ENCODE results near the gene DPF3.

DPF3 gene

DNA sequence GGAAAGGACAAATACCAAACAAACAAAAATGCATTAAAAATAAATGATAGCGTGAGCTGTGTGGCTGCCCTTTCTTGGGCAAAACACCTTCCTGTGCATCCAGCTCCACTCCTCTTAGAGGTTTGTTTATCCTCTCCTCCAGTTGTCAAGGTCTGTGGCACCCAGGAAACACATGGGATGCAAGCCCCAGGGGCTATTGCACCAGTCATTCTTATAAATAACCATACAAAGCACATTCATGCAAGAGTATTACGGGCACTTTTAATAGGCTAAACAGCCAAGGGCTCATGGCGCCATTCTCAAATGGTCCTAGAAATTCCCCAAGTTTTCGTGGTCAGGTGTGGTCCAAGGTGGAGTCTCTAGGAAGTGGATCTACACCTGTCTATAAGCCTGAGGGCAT is 257.0 kb downstream of the DPF3 start:
- DNase-seq: no peak

DNA sequence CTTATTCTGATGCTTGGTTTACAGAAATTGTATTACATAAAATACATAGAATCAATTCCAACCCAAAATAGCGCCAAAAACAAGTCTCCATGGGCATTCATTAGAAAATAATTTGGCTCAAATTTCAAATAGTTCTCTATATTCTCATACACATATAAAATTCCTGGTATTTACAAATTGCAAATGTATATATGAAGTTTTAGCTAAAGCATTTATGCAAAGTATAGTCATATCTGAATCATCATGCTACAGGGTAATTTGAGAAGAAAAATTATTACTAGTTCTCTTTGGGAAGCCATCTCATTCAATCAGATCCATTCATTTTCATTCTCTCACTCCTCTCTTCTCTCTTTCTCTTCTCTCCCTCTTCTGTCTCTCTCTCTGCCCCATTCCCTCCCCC is 257.8 kb downstream of the DPF3 start:
- DNase-seq: no peak

DNA sequence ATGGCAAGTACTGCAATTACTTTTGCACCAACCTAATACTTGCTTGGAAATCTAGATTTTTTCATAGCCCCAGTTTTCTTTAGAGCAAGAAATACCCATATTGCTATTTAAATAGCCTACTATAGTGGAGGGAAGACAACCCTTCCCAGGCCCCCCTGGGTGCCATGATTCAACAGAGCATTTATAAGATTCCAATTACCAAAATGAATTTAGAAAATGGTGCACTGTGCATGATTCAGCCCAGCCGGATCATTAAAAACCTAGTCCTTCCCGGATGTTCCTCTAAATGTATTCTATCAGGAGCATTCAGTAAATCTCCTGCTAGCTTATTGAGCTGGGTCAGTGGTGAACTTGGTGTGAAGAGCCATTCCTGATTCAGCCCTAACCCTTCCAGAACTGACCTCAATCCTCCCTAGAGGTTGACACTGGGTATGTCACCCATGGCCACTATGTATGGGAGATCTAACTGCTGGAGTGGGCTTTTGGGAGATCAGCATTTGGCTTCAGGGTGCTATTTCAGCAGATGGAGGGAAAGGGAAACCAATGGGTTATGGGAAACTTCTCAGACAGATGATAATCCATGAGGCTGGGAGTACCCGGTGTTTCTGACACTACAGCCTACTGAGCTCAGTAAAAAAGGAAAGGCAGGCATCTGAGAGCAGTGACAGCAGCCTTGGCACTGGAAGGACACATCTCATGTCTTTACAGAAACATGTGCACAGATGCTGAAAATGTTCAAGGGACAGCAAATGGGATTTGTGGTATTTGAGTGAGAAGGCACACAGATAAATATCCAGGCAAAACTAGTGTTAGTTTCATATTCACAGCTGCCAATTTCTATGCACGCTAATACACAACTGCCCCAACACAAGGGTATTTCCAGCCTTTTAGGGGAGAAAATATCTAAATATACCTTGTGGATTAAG is 258.9 kb downstream of the DPF3 start:
- no peak for DNase-seq

DNA sequence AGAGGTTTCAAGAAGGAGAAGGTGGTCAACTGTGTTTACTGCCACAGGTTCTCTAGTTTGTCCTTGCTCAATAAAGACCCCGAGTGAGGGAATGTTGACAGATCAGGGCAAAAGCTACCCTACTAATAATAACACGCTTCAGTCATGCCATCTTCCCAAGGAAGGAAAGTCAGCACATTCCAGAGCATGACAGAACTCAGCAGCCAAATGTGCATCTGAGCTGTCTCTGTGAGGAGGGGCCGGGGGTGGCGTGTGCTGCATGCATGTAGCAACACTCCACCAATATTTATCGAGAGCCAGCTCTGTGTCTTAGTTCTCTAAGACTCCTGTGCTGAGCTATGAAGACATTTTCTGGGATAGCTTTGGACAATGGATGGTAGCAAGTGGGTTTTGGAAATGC is 260.4 kb downstream of the DPF3 start:
- no peak for DNase-seq

DNA sequence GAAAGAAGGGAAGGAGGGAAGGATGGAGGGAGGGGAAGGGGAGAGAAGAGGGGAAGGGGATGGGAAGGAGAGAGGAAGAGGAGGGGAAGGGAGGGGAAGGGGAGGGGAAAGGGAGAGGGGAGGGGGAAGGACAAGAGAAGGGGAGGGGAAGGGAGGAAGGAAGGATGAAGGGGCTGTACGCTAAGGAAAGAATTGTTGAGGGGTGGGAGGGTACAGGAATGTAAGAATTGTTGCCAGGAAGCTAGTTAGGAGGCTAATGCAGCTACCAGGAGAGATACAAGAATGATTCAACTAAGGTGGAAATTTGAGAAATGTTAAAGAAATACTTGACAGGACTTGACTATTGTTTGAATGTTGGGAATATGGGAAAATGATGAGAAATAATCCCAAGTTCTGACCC is 261.2 kb downstream of the DPF3 start:
- DNase-seq: no peak

DNA sequence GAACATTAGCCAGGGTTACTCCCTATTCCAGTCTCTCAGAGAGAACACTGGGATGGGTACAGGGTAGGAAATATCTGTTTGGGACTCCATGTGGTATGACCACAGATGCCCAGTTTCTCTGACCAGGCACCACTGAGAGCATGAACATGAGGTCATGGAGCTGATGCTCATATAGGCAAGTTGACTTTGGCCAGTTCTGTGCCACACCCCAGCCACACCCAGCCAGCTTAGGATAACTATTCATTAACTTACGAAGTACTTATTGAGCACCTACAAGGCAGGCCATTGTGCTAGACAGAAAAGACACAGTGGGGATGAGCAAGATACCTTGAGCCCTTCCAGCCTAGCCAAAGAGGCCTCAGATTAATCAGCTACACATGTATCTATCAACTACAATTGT is 262.5 kb downstream of the DPF3 start:
- no peak for DNase-seq

DNA sequence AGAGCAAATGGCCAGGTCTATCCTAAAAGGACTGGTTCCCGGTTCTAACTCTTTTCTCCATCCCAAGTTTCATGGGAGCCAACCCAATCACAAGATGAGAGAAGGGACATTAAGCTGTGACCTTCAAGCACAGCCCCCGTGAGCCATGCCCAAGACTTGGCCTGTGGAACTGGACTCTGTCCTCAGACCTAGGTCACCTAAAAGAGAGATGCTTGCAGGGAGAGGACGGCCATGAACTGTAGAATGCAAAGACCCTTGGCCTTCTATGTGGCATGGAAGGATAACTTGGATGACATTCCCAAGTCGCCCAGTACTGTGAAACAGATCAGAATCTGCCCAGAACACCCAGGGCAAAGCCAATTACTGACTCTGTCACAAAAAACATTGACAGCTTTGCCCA is 263.5 kb downstream of the DPF3 start:
- DNase-seq: no peak

DNA sequence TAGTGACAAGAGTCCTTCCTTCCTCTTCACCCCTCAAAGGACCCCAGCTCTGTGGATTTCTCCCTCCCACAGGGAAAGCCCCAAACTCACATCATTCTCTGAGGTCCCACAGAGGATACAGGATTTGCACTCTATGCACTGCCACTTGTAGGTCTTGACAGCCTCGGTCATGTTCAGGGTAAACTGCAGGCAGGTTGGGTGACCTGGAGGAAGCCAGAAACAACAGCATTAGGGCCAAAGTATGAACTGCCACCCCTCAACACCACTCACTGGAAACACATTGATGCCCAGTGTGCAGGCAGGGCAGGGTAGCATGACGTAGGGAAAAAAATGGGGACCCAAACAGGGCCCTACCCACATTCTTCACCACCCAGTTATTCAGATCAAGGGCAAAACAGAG is 264.4 kb downstream of the DPF3 start:
- DNase-seq: no peak

DNA sequence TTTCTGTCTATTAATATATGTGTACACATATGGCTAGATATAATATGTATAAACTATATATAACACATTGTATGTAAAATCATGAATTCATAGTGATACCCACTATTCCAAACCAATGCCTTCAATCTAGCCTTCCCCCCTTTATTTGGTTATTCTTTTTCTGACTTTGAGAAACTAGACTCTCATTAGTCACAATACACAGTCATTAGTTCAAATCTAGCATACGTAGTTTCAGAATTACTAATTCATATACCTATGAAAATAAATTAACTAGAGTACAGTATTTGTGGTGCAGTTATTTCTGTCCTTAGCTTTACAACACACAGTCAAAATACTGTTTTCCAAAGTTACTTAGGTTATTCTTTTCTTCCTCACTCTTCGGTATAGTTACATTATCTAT is 268.2 kb downstream of the DPF3 start:
- DNase-seq: no peak

DNA sequence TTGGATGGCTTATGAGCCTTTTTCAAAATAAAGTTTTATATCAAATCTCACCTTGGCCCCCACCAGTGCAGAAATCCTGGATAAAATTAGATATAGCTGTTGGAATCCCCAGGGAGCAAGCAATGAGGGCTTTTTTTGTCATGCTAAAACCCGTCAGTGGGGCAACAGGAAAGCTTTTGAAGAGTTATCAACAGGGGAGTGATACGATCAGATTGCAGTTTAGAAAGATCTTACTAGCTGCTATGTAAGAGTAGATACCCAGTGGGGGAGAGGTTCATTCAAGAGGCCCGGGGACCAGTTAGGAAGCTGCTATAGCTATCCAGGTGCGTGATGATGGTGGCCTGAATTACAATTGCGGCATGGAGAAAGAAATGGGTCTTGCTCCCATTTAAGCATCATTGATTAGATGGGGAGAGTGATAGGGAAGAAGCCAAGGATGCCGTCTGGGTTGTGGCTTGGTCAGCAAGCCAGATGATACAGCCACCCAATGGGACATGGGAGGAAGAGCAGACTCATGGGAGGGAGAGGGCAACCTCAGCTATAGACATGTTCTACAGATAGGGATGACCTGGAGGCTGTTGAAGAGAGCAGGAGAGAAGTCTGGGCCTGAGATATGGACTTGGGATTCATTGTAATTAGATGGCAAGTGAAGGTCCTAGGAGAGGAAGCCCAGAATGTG is 272.4 kb downstream of the DPF3 start:
- DNase-seq: no peak

DNA sequence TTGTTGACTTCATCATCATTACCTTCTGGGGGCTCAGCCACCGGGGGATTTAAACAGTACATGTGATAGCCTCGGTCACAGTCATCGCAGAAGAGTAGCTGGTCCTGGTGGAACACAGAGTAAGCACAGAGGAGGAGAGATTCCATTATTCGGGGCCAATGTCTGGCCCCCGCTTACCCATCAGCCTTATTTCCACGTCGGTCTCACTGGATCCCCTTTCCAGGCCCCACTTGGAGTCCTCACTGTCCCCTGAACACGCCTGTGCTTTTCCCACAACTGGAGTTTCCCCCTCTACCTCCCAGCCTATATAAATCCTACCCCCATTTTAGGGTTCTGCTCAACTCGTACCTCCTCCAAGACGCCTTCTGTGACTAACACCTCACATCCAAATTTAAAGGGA is 274.0 kb downstream of the DPF3 start:
- DNase-seq: no peak

DNA sequence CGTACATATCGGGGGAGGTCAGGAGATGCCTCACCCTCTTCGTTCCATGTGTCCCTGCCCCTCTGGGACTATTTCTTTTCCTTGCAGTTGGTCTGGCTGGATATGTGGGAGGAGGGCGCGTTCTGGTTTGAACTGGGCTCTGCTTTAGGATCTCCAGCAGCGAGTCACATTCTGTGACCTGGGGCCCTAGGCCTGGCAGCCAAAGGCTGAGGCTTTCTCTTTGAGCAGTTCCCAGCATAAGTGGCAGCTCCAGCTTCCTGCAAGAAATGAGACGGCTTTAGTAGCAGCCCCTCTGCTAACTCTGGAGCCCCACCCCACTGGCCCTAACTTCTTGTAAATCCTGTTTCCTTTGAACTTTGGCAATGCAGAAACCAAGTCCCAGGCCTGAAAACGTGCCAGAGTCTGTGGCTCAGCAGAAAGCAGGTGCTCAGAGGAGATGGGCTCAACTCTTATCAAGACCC is 274.8 kb downstream of the DPF3 start:
- DNase-seq: no peak

DNA sequence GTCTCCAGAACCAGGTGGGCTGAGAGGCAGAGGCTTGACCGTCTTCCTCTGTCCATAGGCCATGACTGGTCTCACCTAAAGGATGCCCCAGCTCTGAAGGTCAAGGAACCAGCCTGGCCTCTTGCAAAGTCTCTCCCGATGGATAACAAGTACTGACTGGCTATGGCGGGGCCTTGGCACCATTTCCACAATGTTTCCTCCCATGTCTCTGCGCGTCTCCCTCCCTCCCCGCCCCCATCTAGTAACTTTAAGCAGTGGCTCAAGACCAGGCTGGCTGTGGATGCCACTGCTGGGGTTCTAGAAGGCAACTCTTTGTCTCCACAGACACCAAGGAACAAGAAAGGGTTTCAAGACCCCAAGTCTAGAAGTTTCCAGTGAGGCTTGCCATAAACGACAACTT is 275.5 kb downstream of the DPF3 start:
- no peak for DNase-seq

DNA sequence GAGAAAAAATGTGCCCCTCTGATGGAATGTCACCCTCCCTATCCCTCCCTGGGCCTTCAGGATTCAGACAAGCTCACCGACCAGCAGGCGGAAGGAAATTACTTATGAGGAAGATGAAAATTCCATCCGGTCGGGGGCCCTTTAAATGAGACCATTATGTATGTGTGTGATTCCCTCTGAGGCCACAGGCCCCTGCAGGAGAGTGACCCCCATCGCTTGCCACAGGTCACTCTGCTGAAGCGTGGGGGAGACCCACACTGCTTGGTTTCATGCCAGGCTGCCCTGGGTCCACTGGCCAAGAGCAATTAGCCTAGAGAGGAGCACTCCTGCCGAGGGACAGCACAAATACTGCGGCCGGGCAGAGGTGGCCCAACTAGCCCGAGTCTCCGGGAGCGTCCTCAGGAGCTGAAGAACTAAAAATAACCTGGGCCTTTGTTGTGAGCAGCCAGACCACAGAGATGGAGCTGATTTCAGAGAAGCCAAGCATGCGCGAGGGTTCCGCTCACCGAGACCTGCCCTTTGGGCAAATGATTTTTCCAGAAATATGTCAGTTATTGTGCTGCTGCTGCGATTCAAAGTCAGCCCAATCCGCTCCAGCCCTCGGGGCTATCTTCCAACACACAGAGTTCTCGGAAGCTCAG is 276.4 kb downstream of the DPF3 start:
- DNase-seq: no peak

DNA sequence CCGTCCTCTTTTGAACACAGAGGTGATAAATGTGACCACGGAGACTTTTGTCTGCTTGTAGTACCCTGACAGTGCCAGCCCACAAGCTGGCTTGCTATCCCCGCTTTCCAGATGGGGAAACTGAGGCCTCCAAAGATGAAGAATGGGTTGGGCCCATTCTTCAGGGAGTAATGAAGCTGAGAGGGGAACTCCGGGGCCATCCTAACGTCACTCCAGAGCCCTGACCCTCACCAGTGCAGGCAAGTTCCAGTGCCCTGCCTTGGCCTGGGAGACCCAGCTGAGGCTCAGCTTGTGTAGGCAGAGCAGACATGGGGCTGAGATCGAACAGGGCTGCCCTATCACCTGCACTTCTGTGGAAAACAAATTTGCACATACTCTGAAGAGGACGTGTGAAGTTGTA is 277.1 kb downstream of the DPF3 start:
- no peak for DNase-seq

DNA sequence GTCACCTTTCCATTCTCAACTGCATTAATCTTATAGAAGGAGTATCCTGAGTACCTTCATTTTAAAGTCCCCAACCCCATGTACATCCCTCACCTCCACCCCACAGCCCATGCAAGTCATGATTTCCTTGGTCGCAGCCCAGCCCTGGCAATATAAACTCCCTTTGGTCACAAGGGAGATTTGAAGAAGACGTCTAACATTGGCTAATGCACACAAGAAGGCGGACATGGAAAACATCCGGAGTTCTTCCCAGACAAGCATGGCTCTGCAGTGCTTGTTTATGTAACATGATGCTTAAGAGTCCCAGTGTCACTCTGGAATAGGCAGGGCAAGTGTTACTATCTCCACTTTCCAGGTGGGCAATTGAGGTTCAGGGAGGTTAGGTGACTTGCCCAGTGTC is 277.6 kb downstream of the DPF3 start:
- no peak for DNase-seq

DNA sequence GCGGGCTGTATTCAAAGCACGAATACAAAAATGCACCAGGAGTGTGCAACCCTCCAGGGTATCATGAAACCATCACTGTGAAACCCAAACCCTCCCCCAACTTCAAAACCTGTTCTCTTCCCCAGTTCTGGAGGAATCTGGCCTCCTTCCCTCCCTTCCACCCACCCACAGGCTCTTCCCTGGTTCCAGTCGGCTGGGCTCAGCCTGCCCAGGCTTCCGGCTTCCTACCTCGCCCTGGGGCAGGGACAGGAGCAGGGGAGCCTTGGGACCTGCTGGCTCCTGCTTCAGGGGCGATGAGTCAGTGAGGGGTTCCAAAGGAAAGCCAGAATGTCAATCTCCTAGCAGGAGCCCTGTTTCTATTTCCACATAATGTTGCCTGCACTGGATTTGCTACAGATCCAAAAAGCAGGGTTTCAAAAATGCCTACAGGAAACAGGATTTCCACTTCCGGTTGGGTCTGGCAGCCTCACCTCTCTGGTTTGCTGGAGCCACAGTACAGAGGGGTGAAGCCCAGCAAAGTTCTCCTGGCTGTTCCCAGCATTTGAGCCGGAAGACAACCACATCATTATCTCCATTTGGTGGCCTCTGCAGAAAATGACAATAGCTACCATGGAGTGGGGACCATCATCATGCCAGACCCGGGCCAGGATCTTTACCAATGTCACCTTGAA is 278.3 kb downstream of the DPF3 start:
- DNase-seq: no peak

DNA sequence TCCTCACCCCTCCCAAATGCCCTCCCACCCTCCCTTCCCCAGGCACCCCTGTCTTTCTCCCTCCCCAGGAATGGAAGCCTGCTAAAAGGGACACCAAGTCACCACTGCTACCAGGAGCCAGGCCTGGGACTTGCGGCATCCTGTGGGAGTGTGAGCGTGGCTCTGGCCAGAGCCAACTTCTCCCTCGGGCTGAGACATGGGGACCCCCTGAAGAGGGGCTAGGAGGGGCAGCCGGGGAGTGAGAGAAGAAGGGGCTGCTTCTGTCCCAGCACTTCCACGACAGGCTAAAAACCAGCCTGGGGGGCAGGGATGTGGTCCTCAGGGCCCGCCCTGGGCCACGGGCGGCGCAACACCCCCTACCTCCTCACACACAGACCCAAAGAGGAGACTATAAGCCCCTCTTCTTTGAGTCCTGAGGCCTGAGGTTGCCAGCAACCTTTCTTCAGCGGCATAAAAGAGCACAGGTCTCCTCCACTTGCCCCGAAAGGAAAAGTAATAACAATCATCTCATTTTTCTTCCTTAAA is 278.9 kb downstream of the DPF3 start:
- DNase-seq: no peak

DNA sequence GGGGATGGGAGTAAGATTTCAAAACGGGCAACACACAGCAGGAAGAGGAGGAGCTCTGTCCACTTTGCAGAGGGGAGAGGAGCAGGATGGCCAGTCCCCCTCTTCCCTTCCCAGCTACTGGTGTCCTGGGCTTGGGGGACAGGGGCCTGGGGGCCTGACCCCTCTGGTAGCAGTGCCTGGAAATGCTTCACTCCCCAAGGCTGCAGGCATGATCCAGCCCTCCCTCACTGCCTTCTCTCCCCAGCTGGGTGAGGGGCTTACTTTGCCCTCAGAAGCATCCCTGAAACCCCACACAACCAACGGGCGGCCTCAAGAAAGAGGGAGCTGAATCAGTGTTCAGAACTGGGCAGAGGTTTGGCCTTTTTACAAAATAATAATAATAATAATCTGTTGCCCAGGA is 279.5 kb downstream of the DPF3 start:
- no peak for DNase-seq

DNA sequence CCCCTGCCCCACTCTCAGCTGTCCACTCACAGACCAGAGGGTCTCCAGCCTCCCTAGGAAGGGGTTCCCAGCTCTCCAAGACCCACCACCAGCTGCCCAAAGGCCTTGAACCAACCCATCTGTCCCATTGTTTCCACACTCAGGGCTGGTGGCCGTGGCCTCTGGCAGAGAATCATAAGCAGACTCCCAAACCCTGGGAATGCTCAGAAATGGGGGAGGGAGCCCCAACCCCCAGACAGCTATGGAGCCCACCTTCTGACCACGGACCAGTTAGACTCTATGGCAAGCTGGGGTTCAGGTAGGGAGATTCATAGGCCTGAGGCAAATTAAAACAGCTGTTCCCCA is 280.0 kb downstream of the DPF3 start:
- DNase-seq: no peak

DNA sequence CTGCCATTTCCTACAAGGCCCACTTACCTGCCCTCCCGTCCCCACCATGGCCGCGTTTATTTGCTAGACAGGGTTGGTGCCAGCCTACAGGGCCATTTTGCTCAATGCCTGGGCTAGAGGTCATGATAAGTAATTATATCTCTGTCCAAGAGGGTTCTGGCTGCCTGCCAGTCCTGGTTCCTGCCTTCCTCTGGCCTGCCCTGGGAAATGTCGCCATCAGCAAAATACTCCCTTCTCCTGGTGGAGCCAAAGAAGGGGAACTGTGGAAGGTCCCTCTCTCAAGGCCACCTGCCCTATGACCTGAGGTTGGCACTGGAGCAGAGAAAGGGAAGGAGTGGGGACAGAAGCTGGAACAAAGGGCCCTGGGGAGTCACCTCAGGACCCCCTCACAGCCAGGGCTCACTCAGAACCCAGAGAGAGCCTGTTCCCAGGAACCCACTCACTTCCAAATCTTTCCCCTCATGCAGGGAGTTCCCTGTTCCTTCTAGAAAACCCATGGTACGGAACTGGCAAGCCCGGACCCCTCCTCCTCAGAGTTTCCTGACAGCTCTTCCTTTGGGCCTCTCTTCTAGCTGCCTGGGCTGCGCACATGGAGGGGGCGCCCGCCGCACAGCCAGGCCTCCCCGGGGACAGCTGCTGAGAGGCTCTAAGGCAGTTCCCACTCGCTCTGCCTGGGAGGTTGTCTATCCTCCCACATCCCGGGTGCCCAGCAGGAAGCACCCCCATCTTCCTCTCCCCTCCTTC is 280.5 kb downstream of the DPF3 start:
- DNase-seq: no peak

DNA sequence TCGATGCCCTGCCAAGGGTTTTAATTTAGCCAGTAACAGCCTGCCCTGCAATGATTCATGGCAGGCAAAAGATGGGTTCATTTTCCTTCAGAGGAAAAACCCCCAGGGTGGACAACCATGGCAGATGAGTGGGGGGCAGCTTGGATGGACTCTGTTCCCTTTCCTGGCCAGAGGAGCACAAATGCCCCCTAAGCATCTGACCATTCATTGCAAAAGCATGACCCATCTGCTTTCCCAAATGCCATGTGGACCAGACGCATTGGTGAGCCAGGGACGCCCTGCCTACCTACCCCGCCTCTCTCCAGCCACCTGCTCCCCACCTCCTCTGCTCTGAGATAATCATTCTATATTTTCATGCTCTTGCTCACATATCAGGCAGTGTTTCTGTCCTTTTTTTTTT is 281.9 kb downstream of the DPF3 start:
- no peak for DNase-seq

DNA sequence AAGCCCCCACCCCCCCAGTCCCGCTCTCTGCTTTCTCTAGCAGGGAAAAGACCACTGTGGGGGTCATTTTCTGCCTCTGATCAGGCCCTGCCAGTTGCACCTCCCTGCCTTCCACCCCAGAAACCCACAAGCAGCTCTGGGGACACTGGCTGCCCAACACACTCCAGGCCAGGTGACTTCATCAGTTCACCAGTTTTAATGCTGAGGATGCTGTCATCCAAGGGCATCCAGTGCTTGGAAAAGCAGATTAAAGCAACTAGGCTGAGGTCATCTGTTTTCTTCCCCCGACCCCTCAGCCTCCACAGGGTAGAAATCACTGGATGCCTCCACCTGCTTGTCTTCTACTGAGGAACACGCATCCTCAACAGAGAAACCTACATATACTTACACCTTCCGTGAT is 282.4 kb downstream of the DPF3 start:
- no peak for DNase-seq
